ENCODE results near the gene C20orf141. TPM values are rescaled to one million over a fixed set of nuclear protein-coding genes. Genes with fewer than 3 reads are reported as not detected.
A peak's percentile ranks its signal among the peaks of the same experiment; 100 is the strongest.

The C20orf141 gene
- total RNA-seq, 1 donor from 2014 or later, result not detected

GRCh38 chr20:2799688-2800520 lies 14.9 kb upstream of the C20orf141 start:
- intact Hi-C loops (cut with DNase I), result no loop called here
- peaks cover 30% of the 10 kb centered on the region for H3K4me1 ChIP-seq
- peak overlapping the region; percentile 35 for H3K27ac ChIP-seq
- no peaks in the 10 kb centered on the region for H3K9me3 ChIP-seq
- H3K4me3 ChIP-seq, result peak overlapping the region; percentile 48 to 50
- no peaks in the 10 kb centered on the region for H3K36me3 ChIP-seq
- H3K27me3 ChIP-seq, result no peaks in the 10 kb centered on the region
- DNase-seq (ENCODE audit: extremely low spot score in 2 of 2), result no peak
- TF ChIP-seq, protein P1, sequence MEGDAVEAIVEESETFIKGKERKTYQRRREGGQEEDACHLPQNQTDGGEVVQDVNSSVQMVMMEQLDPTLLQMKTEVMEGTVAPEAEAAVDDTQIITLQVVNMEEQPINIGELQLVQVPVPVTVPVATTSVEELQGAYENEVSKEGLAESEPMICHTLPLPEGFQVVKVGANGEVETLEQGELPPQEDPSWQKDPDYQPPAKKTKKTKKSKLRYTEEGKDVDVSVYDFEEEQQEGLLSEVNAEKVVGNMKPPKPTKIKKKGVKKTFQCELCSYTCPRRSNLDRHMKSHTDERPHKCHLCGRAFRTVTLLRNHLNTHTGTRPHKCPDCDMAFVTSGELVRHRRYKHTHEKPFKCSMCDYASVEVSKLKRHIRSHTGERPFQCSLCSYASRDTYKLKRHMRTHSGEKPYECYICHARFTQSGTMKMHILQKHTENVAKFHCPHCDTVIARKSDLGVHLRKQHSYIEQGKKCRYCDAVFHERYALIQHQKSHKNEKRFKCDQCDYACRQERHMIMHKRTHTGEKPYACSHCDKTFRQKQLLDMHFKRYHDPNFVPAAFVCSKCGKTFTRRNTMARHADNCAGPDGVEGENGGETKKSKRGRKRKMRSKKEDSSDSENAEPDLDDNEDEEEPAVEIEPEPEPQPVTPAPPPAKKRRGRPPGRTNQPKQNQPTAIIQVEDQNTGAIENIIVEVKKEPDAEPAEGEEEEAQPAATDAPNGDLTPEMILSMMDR (IDR thresholded peaks at IDR 0.05), result no peak
- TF ChIP-seq POLR2A (IDR thresholded peaks at IDR 0.05), result no peak
- TF ChIP-seq POLR2AphosphoS5 (IDR thresholded peaks at IDR 0.05; ENCODE audit: insufficient read depth in 1 of 2, low read depth in 1 of 2), result no peak

DNA sequence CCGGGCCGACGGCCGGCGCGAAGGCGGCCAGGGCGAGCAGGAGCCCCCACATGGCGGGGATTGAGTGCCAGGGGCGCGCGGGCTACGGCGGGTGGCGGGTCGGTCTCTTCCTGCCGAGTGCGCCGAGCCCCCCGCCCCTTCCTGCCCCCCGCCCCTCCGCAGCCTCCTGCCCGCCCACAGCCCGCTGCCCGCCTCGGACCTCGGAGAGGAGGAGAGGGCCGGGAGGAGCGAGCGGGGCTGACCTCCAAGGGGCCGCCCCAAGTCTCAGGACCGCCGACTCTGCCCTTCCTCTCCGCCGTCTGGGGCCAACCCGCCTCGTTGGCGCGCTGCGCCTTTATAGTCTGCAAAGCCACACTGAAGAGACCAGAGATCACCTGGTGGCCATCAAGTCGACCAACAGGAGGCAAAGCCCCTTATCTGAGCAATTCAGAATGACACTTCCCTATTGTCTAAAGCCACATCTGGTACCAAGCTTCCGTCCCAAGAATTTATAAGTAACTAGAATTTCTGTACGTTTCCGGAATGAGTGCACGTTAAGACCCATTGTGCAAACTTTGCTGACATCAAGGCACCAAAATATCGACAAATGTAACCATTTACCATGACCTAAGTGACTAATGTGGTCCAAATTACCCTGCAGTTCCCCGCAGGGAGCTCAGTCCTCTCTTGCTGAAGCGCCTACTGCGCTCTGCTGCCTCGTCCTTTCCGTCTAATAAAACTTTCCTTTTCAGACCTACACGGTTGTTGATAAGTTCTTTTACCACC lies 14.1 kb upstream of the C20orf141 start, which contains the start of gene CPXM1:
TSS of gene CPXM1 (minus strand) at position 107 of the 765 bp plus-strand sequence. CDS start at position 52, 55 bp downstream.
- peak within 1 kb of the TSS; percentile 48 to 50 for H3K4me3 ChIP-seq

DNA sequence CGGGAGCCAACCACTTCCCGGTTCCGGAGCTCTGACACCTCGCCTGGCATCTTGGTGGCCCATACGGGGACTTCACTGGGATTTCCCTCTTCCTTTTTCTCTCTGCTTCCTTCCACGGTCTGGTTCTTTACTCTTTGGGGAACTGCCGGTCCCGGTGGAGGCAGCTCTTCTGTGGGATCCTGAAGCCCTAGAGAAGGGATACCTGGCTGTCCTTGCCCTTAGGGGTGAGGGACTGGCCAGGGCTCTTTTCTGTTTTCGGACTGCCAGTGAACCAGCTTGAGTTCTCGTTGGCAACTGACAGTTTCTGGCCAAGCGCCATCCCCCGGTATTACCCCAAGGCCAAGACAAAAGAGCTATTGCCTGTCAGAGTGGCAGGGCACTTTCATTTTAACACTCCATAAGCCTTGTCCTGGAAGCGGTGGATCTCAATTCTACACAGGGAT lies 13.5 kb upstream of the C20orf141 start:
- TF ChIP-seq, protein P1 (IDR thresholded peaks at IDR 0.05), result no peak
- TF ChIP-seq POLR2A (IDR thresholded peaks at IDR 0.05) (no peak), POLR2AphosphoS5 (IDR thresholded peaks at IDR 0.05; ENCODE audit: insufficient read depth in 1 of 2, low read depth in 1 of 2) (no peak)
- Histone ChIP-seq H3K9me3 (no peaks in the 10 kb centered on the region), H3K4me1 (peaks cover 30% of the 10 kb centered on the region), H3K27me3 (no peaks in the 10 kb centered on the region), H3K4me3 (peak overlapping the region in 1 of 2 donors; percentile 50), H3K27ac (peak overlapping the region; percentile 35), H3K36me3 (no peaks in the 10 kb centered on the region)
- no peak for DNase-seq (ENCODE audit: extremely low spot score in 2 of 2)
- intact Hi-C loops (cut with DNase I), result no loop called here

More for the DNA sequence above, 14.1 kb upstream of the C20orf141 start, which contains the start of gene CPXM1:
- no peak for DNase-seq (ENCODE audit: extremely low spot score in 2 of 2)
- H3K9me3 ChIP-seq, result no peaks in the 10 kb centered on the region
- intact Hi-C loops (cut with DNase I), result no loop called here
- TF ChIP-seq, protein P1 (IDR thresholded peaks at IDR 0.05), result no peak
- no peak for TF ChIP-seq POLR2A (IDR thresholded peaks at IDR 0.05)
- TF ChIP-seq POLR2AphosphoS5 (IDR thresholded peaks at IDR 0.05; ENCODE audit: insufficient read depth in 1 of 2, low read depth in 1 of 2), result no peak
- peak within 1 kb of the TSS; percentile 35 for H3K27ac ChIP-seq
- no peaks in the 10 kb centered on the region for H3K36me3 ChIP-seq
- H3K4me1 ChIP-seq, result peaks cover 30% of the 10 kb centered on the region
- H3K27me3 ChIP-seq, result no peaks in the 10 kb centered on the region

DNA sequence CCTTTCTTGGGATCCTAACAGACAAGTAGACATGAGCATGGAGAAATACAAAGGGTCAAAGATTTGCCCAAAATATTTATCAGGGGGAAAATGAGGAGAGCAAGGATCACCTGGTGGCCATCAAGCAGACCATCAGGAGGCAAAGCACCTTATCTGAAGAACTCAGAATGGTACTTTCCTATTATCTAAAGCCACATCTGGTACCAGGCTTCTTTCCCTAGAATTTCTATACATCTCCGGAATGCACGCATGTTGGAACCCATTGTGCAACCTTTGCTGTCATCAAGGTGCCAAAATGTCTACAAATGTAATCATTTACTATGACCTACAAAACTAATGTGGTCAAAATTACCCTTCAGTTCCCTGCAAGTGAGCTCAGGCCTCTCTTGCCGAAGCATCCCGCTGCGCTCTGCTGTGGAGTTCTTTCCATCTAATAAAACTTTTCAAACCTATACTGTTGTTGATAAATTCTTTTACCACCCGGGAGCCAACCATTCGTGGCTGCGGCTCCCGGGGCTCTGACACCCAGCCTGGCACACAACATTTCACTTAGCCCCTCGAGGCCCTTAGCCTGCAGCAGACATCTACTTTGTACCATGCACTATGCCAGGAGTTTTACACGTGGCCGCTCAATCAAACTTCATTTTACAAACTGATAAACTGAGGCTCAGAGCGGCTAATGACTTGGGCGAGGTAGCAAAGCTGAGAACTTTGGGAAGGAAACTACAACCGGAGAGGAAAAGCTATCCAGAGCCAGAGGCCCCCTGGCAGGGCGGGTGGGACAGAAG lies 10.6 kb upstream of the C20orf141 start:
- TF ChIP-seq POLR2AphosphoS5 (IDR thresholded peaks at IDR 0.05; ENCODE audit: insufficient read depth in 1 of 2, low read depth in 1 of 2), result no peak
- TF ChIP-seq, protein P1 (IDR thresholded peaks at IDR 0.05), result no peak
- no peak for TF ChIP-seq POLR2A (IDR thresholded peaks at IDR 0.05)
- DNase-seq (ENCODE audit: extremely low spot score in 2 of 2), result no peak
- H3K27ac ChIP-seq, result peak overlapping the region; percentile 53
- no peak overlapping the region for H3K4me3 ChIP-seq
- H3K9me3 ChIP-seq, result no peaks in the 10 kb centered on the region
- H3K4me1 ChIP-seq, result peaks cover 20% of the 10 kb centered on the region
- intact Hi-C loops (cut with DNase I), result no loop called here
- no peaks in the 10 kb centered on the region for H3K36me3 ChIP-seq
- no peaks in the 10 kb centered on the region for H3K27me3 ChIP-seq
